HG03066 (cell line): ENCODE results near the gene ZRANB3.
"Not testable (repeated sequence)": the region's sequence is repeated elsewhere in the genome, so short reads cannot be mapped to it uniquely, and the experiment has no call there.

ENCODE experiments used
- ATAC-seq: cut with Tn5 transposase; IDR thresholded peaks from one replicate; pipeline ENCODE4 v1.9.1; 2021; ENCODE audit warnings: low read depth; ENCODE audit not compliant: unreplicated experiment

The ZRANB3 gene

GRCh38 chr2:135150725-135151124 lies 380.3 kb downstream of the ZRANB3 start:
- no peak for ATAC-seq

- ATAC-seq, result no peak
These were observed 381.8 kb downstream of the ZRANB3 start for GRCh38 chr2:135149251-135149650.

GRCh38 chr2:135144343-135144742 lies 386.7 kb downstream of the ZRANB3 start:
- ATAC-seq, result no peak

- no peak for ATAC-seq
These were observed 388.7 kb downstream of the ZRANB3 start for GRCh38 chr2:135142323-135142722.

- no peak for ATAC-seq
These were observed 390.4 kb downstream of the ZRANB3 start for GRCh38 chr2:135140606-135141005.

- no peak for ATAC-seq
These were observed 398.7 kb downstream of the ZRANB3 start for GRCh38 chr2:135132314-135132713.

- ATAC-seq, result no peak
These were observed 400.3 kb downstream of the ZRANB3 start for GRCh38 chr2:135130751-135131150.

- ATAC-seq, result no peak
These were observed 405.1 kb downstream of the ZRANB3 start for GRCh38 chr2:135125940-135126339.

GRCh38 chr2:135124924-135125886 lies 405.8 kb downstream of the ZRANB3 start:
- no peak for ATAC-seq

- ATAC-seq, result not testable (repeated sequence)
These were observed 409.4 kb downstream of the ZRANB3 start for GRCh38 chr2:135121658-135122039.

- ATAC-seq, result no peak
These were observed 409.9 kb downstream of the ZRANB3 start for GRCh38 chr2:135121016-135121657.

- no peak for ATAC-seq
These were observed 411.4 kb downstream of the ZRANB3 start for GRCh38 chr2:135119582-135119981.

- ATAC-seq, result no peak
These were observed 417.7 kb downstream of the ZRANB3 start for GRCh38 chr2:135113322-135113721.

GRCh38 chr2:135105513-135106316 lies 425.3 kb downstream of the ZRANB3 start:
- ATAC-seq, result not testable (repeated sequence)

- ATAC-seq, result no peak
These were observed 427.2 kb downstream of the ZRANB3 start for GRCh38 chr2:135103843-135104242.

GRCh38 chr2:135099802-135100483 lies 431.1 kb downstream of the ZRANB3 start:
- no peak for ATAC-seq

GRCh38 chr2:135097532-135098231 lies 433.3 kb downstream of the ZRANB3 start:
- no peak for ATAC-seq

- no peak for ATAC-seq
These were observed 434.2 kb downstream of the ZRANB3 start for GRCh38 chr2:135096665-135097446.

- ATAC-seq, result no peak
These were observed 435.4 kb downstream of the ZRANB3 start for GRCh38 chr2:135095591-135095990.
